Endothelial cell of umbilical vein (primary cell): ENCODE measurements around the gene PPP3CA. TPM values are rescaled to one million over a fixed set of nuclear protein-coding genes. Genes with fewer than 3 reads are reported as not detected.
A peak's percentile ranks its signal among the peaks of the same experiment; 100 is the strongest.

Source experiments
- BruUV-seq: library from RNA; stranded (reverse); fragments of 400-500 nt; replicated peaks from 2 replicates; lab custom pipeline; 2021; lab: Mats Ljungman, UMichigan
- CTCF ChIA-PET: fragments of 300-600, 350-600 bp; sonication (Branson Sonifier 250); formaldehyde crosslinking; loops from one replicate; lab custom pipeline; 2021; ENCODE audit warnings: antibody characterized with exemption, inconsistent platforms; lab: Charles Lee
- POLR2A ChIA-PET: fragments of 300-600, 350-600 bp; sonication (Branson Sonifier 250); formaldehyde crosslinking; loops from one replicate; lab custom pipeline; 2021; ENCODE audit warnings: antibody characterized with exemption, inconsistent platforms; lab: Charles Lee
- DNase-seq: peaks from one replicate; pipeline ENCODE4 v3.0.0-alpha.2; 2011; ENCODE audit warnings: low read depth, low spot score
- FAIRE-seq: peaks from 2 replicates; lab custom pipeline; 2011; peaks lifted over from hg19 to GRCh38; lab: Jason Lieb, UNC
- H2AFZ ChIP-seq: 2 replicates; pipeline ENCODE4 v1.6.0; 2012; ENCODE audit warnings: low read depth, low read length, control low read depth, inconsistent platforms
- H3K27ac ChIP-seq: 2 replicates; pipeline ENCODE4 v1.5.1; 2011; ENCODE audit warnings: low read depth, mild to moderate bottlenecking, control low read depth, low read length, moderate library complexity; ENCODE audit not compliant: insufficient read depth
- H3K27me3 ChIP-seq, 2 experiments: 2 replicates each; pipeline versions ENCODE4 v1.6.0 to v1.6.1; 2011; ENCODE audit warnings: low read length in 2 of 2, mixed read lengths in 1 of 2; ENCODE audit not compliant: control insufficient read depth in 2 of 2, insufficient read depth in 2 of 2
- H3K36me3 ChIP-seq, 2 experiments: 2 replicates in 1 of 2; 3 replicates in 1 of 2; pipeline ENCODE4 v1.5.1; 2011; ENCODE audit warnings: low read length in 2 of 2, mild to moderate bottlenecking in 1 of 2, moderate library complexity in 1 of 2; ENCODE audit not compliant: control insufficient read depth in 2 of 2, insufficient read depth in 2 of 2; ENCODE audit errors: extremely low read depth in 1 of 2
- H3K4me1 ChIP-seq: 3 replicates; pipeline ENCODE4 v1.5.1; 2011; ENCODE audit warnings: mild to moderate bottlenecking, low read length; ENCODE audit not compliant: control insufficient read depth, insufficient read depth; ENCODE audit errors: extremely low read depth
- H3K4me2 ChIP-seq: 2 replicates; pipeline ENCODE4 v1.6.1; 2011; ENCODE audit warnings: low read length, control low read depth, mixed read lengths; ENCODE audit not compliant: insufficient read depth
- H3K4me3 ChIP-seq, 3 experiments: fragments of 200-600 bp in 1 of 3; sonication (generic), shearing (Covaris generic) in 1 of 3; replicated peaks in 1 of 3; 2 replicates each; pipeline ENCODE4 v1.5.1; 2011 to 2016; ENCODE audit warnings: control low read depth in 3 of 3, low read length in 3 of 3, mild to moderate bottlenecking in 2 of 3, inconsistent platforms in 1 of 3, low read depth in 1 of 3, moderate library complexity in 1 of 3; ENCODE audit not compliant: insufficient read depth in 1 of 3
- H3K79me2 ChIP-seq: 2 replicates; pipeline ENCODE4 v1.6.0; 2012; ENCODE audit warnings: low read length, inconsistent platforms; ENCODE audit not compliant: control insufficient read depth, insufficient read depth
- H3K9ac ChIP-seq: replicated peaks from 2 replicates; pipeline ENCODE3; 2011; ENCODE audit warnings: low read length, control low read depth; ENCODE audit not compliant: insufficient read depth; ENCODE audit errors: extremely low read depth
- H3K9me1 ChIP-seq: replicated peaks from 3 replicates; pipeline ENCODE4 v1.6.0; 2011; ENCODE audit warnings: mild to moderate bottlenecking, low read length; ENCODE audit not compliant: control insufficient read depth, insufficient read depth; ENCODE audit errors: extremely low read depth
- H3K9me3 ChIP-seq: replicated peaks from 2 replicates; pipeline ENCODE4 v1.5.1; 2012; ENCODE audit warnings: low read length, inconsistent platforms; ENCODE audit not compliant: control insufficient read depth, insufficient read depth
- H4K20me1 ChIP-seq: replicated peaks from 2 replicates; pipeline ENCODE3; 2011; ENCODE audit warnings: mild to moderate bottlenecking, low read length; ENCODE audit not compliant: control insufficient read depth, insufficient read depth; ENCODE audit errors: extremely low read depth
- CTCF ChIP-seq, 2 donors: IDR thresholded peaks; 1 replicate in 1 of 2; 2 replicates in 1 of 2; pipeline ENCODE4 v1.5.1; 2011; ENCODE audit warnings: low read length in 2 of 2, mild to moderate bottlenecking in 2 of 2, moderate library complexity in 2 of 2, control low read depth in 1 of 2, inconsistent platforms in 1 of 2, low read depth in 1 of 2; ENCODE audit not compliant: insufficient read depth in 1 of 2; ENCODE audit errors: extremely low read depth in 1 of 2
- EZH2 ChIP-seq: IDR thresholded peaks from 2 replicates; pipeline ENCODE4 v1.6.1; 2012; ENCODE audit warnings: borderline replicate concordance, low read depth, mild to moderate bottlenecking, moderate library complexity, low read length, inconsistent platforms; ENCODE audit not compliant: severe bottlenecking
- POLR2A ChIP-seq: IDR thresholded peaks from 2 replicates; pipeline ENCODE4 v1.6.1; 2012; ENCODE audit warnings: low read depth, mild to moderate bottlenecking, control low read depth, low read length
- dilution Hi-C: fragments of 300-500 bp; cut with MboI; formaldehyde crosslinking; loops from one replicate; pipeline ENCODE4 v1.15.0; 2019; ENCODE audit warnings: low sequenced_read_pairs; ENCODE audit not compliant: extremely low pct_ligation_motif_present
- intact Hi-C: fragments of 100-400 bp; cut with micrococcal nuclease; formaldehyde crosslinking; loops from one replicate; pipeline ENCODE4 v1.10.0; 2022
- polyA plus RNA-seq, 4 experiments: library from polyadenylated mRNA; depleted of rRNA in 3 of 4; stranded (reverse) in 3 of 4; unstranded in 1 of 4; fragments of >200 nt; gene quantifications; 2 replicates each; pipeline versions ENCODE4 v1.2.1 to v1.2.3, GENCODE V29; 2011 to 2012; ENCODE audit warnings: missing spikeins in 1 of 4
- total RNA-seq: library from RNA; stranded (reverse); gene quantifications from 2 replicates; pipeline ENCODE4 v1.2.3, GENCODE V29; 2021

PPP3CA gene
- total and polyA plus RNA-seq, 2 donors (not counting 3 experiments of a cell fraction or from before 2014, with no cell fraction given), result 7.0 to 43.3 TPM

GRCh38 chr4:101175896-101176676 is 171.2 kb downstream of the PPP3CA start:
- Histone ChIP-seq H3K9ac (no peak overlapping the region), H3K9me1 (no peaks in the 10 kb centered on the region), H3K4me1 (peaks cover 23% of the 10 kb centered on the region), H4K20me1 (no peaks in the 10 kb centered on the region), H3K79me2 (no peaks in the 10 kb centered on the region), H3K4me3 (no peak overlapping the region), H3K36me3 (no peaks in the 10 kb centered on the region), H3K27me3 (no peaks in the 10 kb centered on the region), H2AFZ (no peak overlapping the region), H3K4me2 (no peak overlapping the region), H3K9me3 (no peaks in the 10 kb centered on the region), H3K27ac (no peak overlapping the region)
- intact Hi-C loops (loop anchor here (2.0 to 10.0 kb wide), 2 partner anchors 171 to 1259 kb away; partner anchors contain the start of gene PPP3CA), dilution Hi-C loops (no loop called here)
- no TSS peak for BruUV-seq
- no peak for FAIRE-seq
- TF ChIP-seq EZH2 (no peak), POLR2A (no peak), CTCF (IDR thresholded peaks at IDR 0.05; ENCODE audit: extremely low read depth in 1 of 2, insufficient read depth in 1 of 2, low read depth in 1 of 2, low read length in 2 of 2) (no peak)
- DNase-seq, result peak; percentile 68
- ChIA-PET POLR2A (no interaction called here), CTCF (interaction anchor here (1.0 to 1.4 kb wide), 2 partner anchors 11 to 16 kb away, joined by 3 to 4 read pairs; no protein-coding TSS in a partner anchor)
